ENCODE measurements around the gene MIDN. TPM values are rescaled to one million over a fixed set of nuclear protein-coding genes. Genes with fewer than 3 reads are reported as not detected.

The MIDN gene
- total RNA-seq, 2 donors from 2014 or later = 80.1 to 124 TPM

DNA sequence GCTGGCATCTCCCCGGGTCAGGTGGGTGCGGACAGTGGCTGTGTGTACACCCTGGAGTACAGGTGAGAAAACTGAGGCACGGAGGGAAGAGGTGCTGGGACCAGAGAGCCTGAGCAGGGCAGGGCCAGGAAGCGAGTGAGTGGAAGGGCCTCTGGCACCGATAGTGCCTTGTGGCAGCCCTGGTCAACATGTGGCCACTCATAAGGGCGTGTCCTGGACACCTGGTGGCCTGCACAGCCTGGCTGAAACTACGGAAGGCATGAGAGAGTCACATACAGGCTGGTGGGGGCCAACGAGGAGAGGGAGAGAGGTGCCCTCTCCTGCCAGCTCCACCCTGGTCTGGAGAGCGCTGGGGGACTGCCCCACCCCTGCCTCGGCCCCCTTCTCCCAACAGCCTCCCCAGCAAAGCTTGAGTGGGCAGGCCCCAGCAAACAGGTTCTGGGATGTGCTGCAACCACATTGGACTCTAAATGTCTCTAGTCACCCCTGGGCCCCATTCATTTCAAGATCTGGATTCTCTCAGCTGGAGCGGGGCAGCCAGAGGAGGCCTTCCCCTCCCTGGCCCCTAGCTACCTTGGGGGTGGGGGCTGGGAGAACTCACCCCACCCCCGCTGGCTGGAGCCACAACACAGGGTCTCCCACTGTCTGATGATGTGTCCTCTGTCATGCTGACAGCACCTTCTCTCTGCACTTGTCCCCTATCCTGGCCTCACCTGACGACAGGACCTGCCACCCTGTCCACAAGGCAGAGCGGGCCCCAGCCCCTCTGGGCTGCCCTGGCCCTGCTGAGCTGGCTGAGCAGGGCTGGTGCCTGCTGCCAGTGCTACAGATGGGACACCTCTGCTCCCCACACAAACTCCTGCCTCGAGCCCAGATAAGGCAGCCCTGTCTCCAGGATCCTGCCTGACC lies 16.4 kb upstream of the MIDN start:
- H3K9me3 ChIP-seq = no peaks in the 10 kb centered on the region
- peaks cover 6 to 16% of the 10 kb centered on the region in 2 donors for H3K4me1 ChIP-seq (ENCODE audit: control insufficient read depth in 1 of 2, low read depth in 2 of 2)
- no peaks in the 10 kb centered on the region for H3K27me3 ChIP-seq (replicated peaks; ENCODE audit: insufficient read depth)
- no peak overlapping the region for H3K4me3 ChIP-seq
- DNase-seq (ENCODE audit: low spot score) = no peak
- ATAC-seq (ENCODE audit: insufficient number of reproducible peaks, low FRiP score, low read depth) = no peak
- H3K27ac ChIP-seq = peak overlapping the region in 1 of 2 donors; percentile 7
- peaks cover 13% of the 10 kb centered on the region for H3K36me3 ChIP-seq
- TF ChIP-seq, protein P1, sequence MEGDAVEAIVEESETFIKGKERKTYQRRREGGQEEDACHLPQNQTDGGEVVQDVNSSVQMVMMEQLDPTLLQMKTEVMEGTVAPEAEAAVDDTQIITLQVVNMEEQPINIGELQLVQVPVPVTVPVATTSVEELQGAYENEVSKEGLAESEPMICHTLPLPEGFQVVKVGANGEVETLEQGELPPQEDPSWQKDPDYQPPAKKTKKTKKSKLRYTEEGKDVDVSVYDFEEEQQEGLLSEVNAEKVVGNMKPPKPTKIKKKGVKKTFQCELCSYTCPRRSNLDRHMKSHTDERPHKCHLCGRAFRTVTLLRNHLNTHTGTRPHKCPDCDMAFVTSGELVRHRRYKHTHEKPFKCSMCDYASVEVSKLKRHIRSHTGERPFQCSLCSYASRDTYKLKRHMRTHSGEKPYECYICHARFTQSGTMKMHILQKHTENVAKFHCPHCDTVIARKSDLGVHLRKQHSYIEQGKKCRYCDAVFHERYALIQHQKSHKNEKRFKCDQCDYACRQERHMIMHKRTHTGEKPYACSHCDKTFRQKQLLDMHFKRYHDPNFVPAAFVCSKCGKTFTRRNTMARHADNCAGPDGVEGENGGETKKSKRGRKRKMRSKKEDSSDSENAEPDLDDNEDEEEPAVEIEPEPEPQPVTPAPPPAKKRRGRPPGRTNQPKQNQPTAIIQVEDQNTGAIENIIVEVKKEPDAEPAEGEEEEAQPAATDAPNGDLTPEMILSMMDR (IDR thresholded peaks at IDR 0.05) = no peak

DNA sequence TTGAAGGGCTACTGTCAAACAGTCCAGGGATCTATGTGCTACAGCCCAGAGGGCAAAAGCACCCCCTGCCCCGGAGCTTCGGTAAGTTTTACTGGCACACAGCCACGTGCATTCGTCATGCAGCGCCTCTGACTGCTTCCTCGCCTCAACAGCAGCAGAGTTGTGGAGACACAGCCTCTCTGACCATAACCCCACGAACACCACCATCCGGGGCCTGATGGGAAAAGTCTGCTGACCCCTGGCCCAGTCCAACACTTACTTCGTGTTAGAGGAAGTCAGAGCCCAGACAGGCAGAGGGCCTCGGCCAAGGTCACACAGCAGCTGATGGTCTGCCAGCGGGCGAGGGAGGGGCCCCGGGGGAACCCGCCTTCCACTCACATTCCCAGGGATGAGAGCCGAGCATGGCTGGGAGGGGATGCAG lies 15.7 kb upstream of the MIDN start:
- H3K27me3 ChIP-seq (replicated peaks; ENCODE audit: insufficient read depth) = no peaks in the 10 kb centered on the region
- TF ChIP-seq, protein P1 (IDR thresholded peaks at IDR 0.05) = no peak
- no peak overlapping the region for H3K4me3 ChIP-seq
- peaks cover 7% of the 10 kb centered on the region for H3K36me3 ChIP-seq
- H3K27ac ChIP-seq = peak overlapping the region in 1 of 2 donors; percentile 7
- no peaks in the 10 kb centered on the region for H3K9me3 ChIP-seq
- H3K4me1 ChIP-seq (ENCODE audit: control insufficient read depth in 1 of 2, low read depth in 2 of 2) = peaks cover 9 to 21% of the 10 kb centered on the region in 2 donors
- no peak for ATAC-seq (ENCODE audit: insufficient number of reproducible peaks, low FRiP score, low read depth)
- no peak for DNase-seq (ENCODE audit: low spot score)

DNA sequence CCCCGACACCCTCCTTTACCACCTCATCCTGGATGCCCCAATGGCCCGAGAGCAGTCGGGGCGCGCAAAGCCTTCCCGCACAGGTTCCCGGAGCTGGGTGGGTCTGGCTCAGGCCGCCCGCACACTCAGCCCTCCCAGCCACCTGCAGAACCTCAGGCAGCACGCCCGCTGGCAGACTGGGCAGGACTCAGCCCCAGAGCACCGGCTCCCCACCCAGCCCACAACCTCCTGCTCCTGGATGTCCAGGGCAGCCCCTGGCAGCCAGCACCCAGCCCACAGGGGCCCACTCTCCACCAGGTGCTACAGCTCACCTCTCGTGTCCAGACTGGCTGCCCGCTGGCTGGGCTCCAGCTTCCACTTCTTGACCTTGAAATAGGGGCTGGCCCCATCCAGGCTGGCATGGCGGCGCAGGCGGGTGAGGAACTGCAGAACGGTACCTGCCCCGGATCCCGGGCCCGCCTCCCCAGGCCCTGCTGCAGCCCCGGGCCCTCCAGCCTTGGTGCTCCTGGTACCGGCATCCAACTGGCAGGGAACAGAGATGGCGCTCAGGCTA lies 15.2 kb upstream of the MIDN start:
- Histone ChIP-seq H3K27ac (no peak overlapping the region), H3K4me1 (ENCODE audit: control insufficient read depth in 1 of 2, low read depth in 2 of 2) (peaks cover 11 to 23% of the 10 kb centered on the region in 2 donors), H3K36me3 (peaks cover 2% of the 10 kb centered on the region), H3K4me3 (no peak overlapping the region), H3K27me3 (replicated peaks; ENCODE audit: insufficient read depth) (no peaks in the 10 kb centered on the region), H3K9me3 (no peaks in the 10 kb centered on the region)
- DNase-seq (ENCODE audit: low spot score) (no peak), ATAC-seq (ENCODE audit: insufficient number of reproducible peaks, low FRiP score, low read depth) (no peak)
- TF ChIP-seq, protein P1 (IDR thresholded peaks at IDR 0.05) = no peak

DNA sequence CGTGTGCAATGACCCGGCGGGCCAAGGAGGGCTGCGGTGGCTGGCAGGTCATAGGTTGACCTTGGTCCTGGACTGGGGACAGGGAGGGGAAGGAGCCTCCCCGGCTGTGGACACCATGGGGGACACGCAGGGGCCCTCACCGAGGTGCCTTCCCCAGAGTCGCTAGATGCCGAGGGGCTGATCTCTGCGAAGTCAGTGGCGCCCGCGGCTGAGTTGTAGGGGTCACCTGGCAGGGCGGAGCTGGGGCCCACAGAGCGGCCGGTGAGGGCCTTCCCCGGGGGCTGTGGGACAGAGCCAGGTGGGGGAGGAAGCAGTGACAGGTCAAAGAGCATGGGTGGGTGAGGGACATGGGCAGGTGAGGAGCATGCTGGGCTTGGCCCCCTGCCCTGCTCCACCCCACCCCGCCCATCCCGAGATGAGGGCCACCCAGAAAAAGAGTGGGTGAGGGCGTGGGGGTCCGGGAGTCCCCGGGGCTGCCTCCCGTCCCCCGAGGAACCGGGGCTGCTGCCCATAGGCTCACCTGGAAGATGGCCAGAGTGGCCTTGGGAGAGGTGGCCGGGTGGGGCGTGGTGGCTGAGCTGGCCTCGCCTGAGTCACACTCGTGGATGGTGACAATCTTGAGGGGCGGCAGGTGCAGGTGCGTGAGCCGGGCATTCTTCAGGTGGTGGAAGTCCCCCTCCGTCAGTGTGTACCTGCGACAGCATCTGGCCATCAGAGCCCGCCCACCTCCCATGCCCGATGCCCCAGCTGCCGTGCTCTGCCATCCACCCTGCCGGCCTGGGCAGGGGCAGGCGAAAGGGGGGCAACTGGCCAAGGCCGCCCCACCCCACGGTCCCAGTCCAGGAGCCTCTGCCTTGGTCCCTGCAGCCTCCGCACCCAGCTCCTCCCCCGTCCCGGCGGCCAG lies 14.1 kb upstream of the MIDN start:
- ATAC-seq (ENCODE audit: insufficient number of reproducible peaks, low FRiP score, low read depth) (no peak), DNase-seq (ENCODE audit: low spot score) (no peak)
- no peak overlapping the region for H3K4me3 ChIP-seq
- no peaks in the 10 kb centered on the region for H3K9me3 ChIP-seq
- peaks cover 12 to 31% of the 10 kb centered on the region in 2 donors for H3K4me1 ChIP-seq (ENCODE audit: control insufficient read depth in 1 of 2, low read depth in 2 of 2)
- TF ChIP-seq, protein P1 (IDR thresholded peaks at IDR 0.05) = no peak
- no peaks in the 10 kb centered on the region for H3K27me3 ChIP-seq (replicated peaks; ENCODE audit: insufficient read depth)
- H3K27ac ChIP-seq = no peak overlapping the region
- H3K36me3 ChIP-seq = no peaks in the 10 kb centered on the region

All from thoracic aorta (tissue), 2 donors.